Activated CD4-positive, CD25-positive, alpha-beta regulatory T cell treated with anti-CD3 and anti-CD28 coated beads, Interleukin-2, amount 50 U/mL, for 16 hours (primary cell): ENCODE results near the gene DAAM2.

ENCODE experiments used
- DNase-seq: peaks from one replicate; pipeline ENCODE4 v3.0.0-alpha.2; 2020; ENCODE audit warnings: low read depth, low spot score

Gene DAAM2

GRCh38 chr6:39847221-39847620 lies 55.0 kb downstream of the DAAM2 start:
- no peak for DNase-seq

GRCh38 chr6:39848171-39848570 lies 56.0 kb downstream of the DAAM2 start:
- no peak for DNase-seq

- DNase-seq: no peak
Measured at GRCh38 chr6:39849228-39849627, 57.1 kb downstream of the DAAM2 start.

GRCh38 chr6:39849764-39850163 lies 57.6 kb downstream of the DAAM2 start:
- DNase-seq: no peak

- DNase-seq: no peak
Measured at GRCh38 chr6:39850736-39851297, 58.6 kb downstream of the DAAM2 start.

- DNase-seq: no peak
Measured at GRCh38 chr6:39851331-39851730, 59.2 kb downstream of the DAAM2 start.

- DNase-seq: no peak
Measured at GRCh38 chr6:39852324-39852723, 60.1 kb downstream of the DAAM2 start.

- no peak for DNase-seq
Measured at GRCh38 chr6:39853604-39854003, 61.4 kb downstream of the DAAM2 start.

GRCh38 chr6:39855356-39855995 lies 63.3 kb downstream of the DAAM2 start:
- no peak for DNase-seq

- no peak for DNase-seq
Measured at GRCh38 chr6:39859025-39859424, 66.8 kb downstream of the DAAM2 start.

- DNase-seq: no peak
Measured at GRCh38 chr6:39861663-39862062, 69.5 kb downstream of the DAAM2 start.

GRCh38 chr6:39865011-39865888 lies 73.1 kb downstream of the DAAM2 start:
- peak; percentile 15 for DNase-seq

- DNase-seq: no peak
Measured at GRCh38 chr6:39867592-39867991, 75.4 kb downstream of the DAAM2 start.

- no peak for DNase-seq
Measured at GRCh38 chr6:39870950-39871349, 78.8 kb downstream of the DAAM2 start.

- DNase-seq: no peak
Measured at GRCh38 chr6:39873439-39873838, 81.3 kb downstream of the DAAM2 start.

GRCh38 chr6:39876111-39876510 lies 83.9 kb downstream of the DAAM2 start:
- DNase-seq: no peak

- DNase-seq: no peak
Measured at GRCh38 chr6:39876826-39877225, 84.7 kb downstream of the DAAM2 start.

- no peak for DNase-seq
Measured at GRCh38 chr6:39879535-39879934, 87.4 kb downstream of the DAAM2 start.

GRCh38 chr6:39880594-39880993 lies 88.4 kb downstream of the DAAM2 start:
- no peak for DNase-seq

GRCh38 chr6:39881851-39882530 lies 89.8 kb downstream of the DAAM2 start:
- DNase-seq: no peak

- no peak for DNase-seq
Measured at GRCh38 chr6:39882531-39882899, 90.3 kb downstream of the DAAM2 start.

GRCh38 chr6:39884696-39885095 lies 92.5 kb downstream of the DAAM2 start:
- no peak for DNase-seq
